AG04449 (cell line): Measurements from ENCODE around the gene THBS1.

Source experiments
- CTCF ChIA-PET: fragments of 350-600 bp; formaldehyde crosslinking; extraction: SDS; loops from one replicate; lab custom pipeline; 2021; ENCODE audit warnings: antibody characterized with exemption; lab: Yijun Ruan, JAX
- POLR2A ChIA-PET: fragments of 400-600, 350-600 bp; formaldehyde crosslinking; extraction: SDS; loops from one replicate; lab custom pipeline; 2020; ENCODE audit warnings: antibody characterized with exemption, inconsistent platforms; lab: Yijun Ruan, JAX
- DNase-seq: peaks from one replicate; pipeline ENCODE4 v3.0.0-alpha.2; 2010; ENCODE audit warnings: low read depth, low spot score
- H3K4me3 ChIP-seq: 2 replicates; pipeline ENCODE4 v1.5.1; 2011; ENCODE audit warnings: low read depth, mild to moderate bottlenecking, control low read depth, low read length
- CTCF ChIP-seq: IDR thresholded peaks from one replicate; pipeline ENCODE4 v1.5.1; 2011; ENCODE audit warnings: mild to moderate bottlenecking, moderate library complexity, low read length, control low read depth, inconsistent platforms; ENCODE audit not compliant: insufficient read depth; ENCODE audit errors: missing control alignments

Gene THBS1

GRCh38 chr15:39588531-39589192 lies 7.8 kb downstream of the THBS1 start:
- no peak for TF ChIP-seq CTCF
- peak; percentile 28 for DNase-seq
- POLR2A ChIA-PET = interaction anchor here (0.9 to 3.7 kb wide), 8 partner anchors 9 to 443 kb away, joined by 3 to 25 read pairs (median 3); no protein-coding TSS in a partner anchor
- peak overlapping the region; percentile 34 for H3K4me3 ChIP-seq
- CTCF ChIA-PET = interaction anchor here (1.2 kb wide), 1 partner anchor 8 kb away, joined by 3 read pairs; the partner anchor contains the start of gene THBS1

- no peak for TF ChIP-seq CTCF
- DNase-seq = peak; percentile 19
- ChIA-PET CTCF (interaction anchor here (1.2 kb wide), 1 partner anchor 9 kb away, joined by 3 read pairs; the partner anchor contains the start of gene THBS1), POLR2A (interaction anchor here (0.6 to 1.4 kb wide), 6 partner anchors 9 to 395 kb away, joined by 3 to 5 read pairs (median 4); no protein-coding TSS in a partner anchor)
- peak overlapping the region; percentile 34 for H3K4me3 ChIP-seq
These were observed 8.4 kb downstream of the THBS1 start for GRCh38 chr15:39589193-39589814.

- POLR2A ChIA-PET = interaction anchor here (0.6 to 1.4 kb wide), 3 partner anchors 8 to 396 kb away, joined by 3 to 4 read pairs (median 4); no protein-coding TSS in a partner anchor
- DNase-seq = peak; percentile 14
- no peak for TF ChIP-seq CTCF
- CTCF ChIA-PET = interaction anchor here (1.2 kb wide), 1 partner anchor 10 kb away, joined by 3 read pairs; the partner anchor contains the start of gene THBS1
- peak overlapping the region; percentile 31 for H3K4me3 ChIP-seq
These were observed 9.2 kb downstream of the THBS1 start for GRCh38 chr15:39589815-39590644.

GRCh38 chr15:39591141-39591895 lies 10.4 kb downstream of the THBS1 start:
- POLR2A ChIA-PET = interaction anchor here (0.7 to 2.0 kb wide), 5 partner anchors 8 to 419 kb away, joined by 3 to 5 read pairs (median 4); no protein-coding TSS in a partner anchor
- peak; percentile 42 for DNase-seq
- no peak overlapping the region for H3K4me3 ChIP-seq
- TF ChIP-seq CTCF = no peak
- CTCF ChIA-PET = no interaction called here

GRCh38 chr15:39591896-39592315 lies 11.0 kb downstream of the THBS1 start:
- ChIA-PET POLR2A (interaction anchor here (0.7 to 2.0 kb wide), 3 partner anchors 10 to 288 kb away, joined by 3 to 5 read pairs (median 5); no protein-coding TSS in a partner anchor), CTCF (no interaction called here)
- DNase-seq = peak; percentile 19
- no peak for TF ChIP-seq CTCF
- H3K4me3 ChIP-seq = no peak overlapping the region
